ENCODE measurements around the gene EPHA3.

DNA sequence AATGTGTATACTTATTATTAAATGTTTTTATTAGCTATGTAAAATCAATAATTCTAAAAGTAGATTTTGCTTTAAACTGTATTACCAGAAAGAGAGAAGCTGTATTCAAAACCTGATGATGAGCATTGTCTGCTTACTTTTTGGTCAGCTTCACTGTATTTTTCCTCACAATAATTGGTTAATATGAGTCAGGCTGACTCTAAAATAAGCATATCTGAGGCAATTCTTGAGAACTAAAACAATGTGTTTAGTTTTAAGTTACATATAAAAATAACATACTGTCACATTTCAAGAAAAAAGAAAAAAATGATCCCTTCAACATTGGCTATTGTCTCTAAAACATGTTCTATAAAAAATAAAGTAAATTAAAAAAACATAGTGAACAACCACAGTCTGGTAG, 66.1 kb downstream of the EPHA3 start:
- TF ChIP-seq POLR2A (IDR thresholded peaks at IDR 0.05) (no peak), POLR2AphosphoS5 (IDR thresholded peaks at IDR 0.05) (no peak)

Data from prostate gland (tissue), 1 donor.